ENCODE results near the gene FSD2.
"Not testable (repeated sequence)": the region's sequence is repeated elsewhere in the genome, so short reads cannot be mapped to it uniquely, and the experiment has no call there.

DNA sequence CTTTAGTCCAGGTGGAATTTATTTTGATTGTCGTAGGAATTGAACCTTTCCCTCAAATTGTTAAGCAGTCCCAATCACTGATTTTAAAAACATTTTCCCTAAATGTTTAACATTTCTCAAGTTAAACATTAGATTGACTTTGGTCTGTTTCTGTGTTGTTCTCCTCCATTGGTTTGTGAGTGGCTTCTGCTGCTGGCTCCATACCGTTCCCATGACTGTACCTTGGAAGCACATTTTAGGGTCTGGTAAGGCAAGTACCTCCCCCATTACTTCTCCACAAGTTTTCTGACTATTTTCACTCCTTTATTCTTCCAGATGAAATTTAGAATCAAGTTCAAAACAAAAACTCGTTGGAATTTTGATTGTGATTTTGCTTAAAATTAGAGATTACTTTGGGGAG lies 15.5 kb upstream of the FSD2 start:
- TF ChIP-seq, protein P1, sequence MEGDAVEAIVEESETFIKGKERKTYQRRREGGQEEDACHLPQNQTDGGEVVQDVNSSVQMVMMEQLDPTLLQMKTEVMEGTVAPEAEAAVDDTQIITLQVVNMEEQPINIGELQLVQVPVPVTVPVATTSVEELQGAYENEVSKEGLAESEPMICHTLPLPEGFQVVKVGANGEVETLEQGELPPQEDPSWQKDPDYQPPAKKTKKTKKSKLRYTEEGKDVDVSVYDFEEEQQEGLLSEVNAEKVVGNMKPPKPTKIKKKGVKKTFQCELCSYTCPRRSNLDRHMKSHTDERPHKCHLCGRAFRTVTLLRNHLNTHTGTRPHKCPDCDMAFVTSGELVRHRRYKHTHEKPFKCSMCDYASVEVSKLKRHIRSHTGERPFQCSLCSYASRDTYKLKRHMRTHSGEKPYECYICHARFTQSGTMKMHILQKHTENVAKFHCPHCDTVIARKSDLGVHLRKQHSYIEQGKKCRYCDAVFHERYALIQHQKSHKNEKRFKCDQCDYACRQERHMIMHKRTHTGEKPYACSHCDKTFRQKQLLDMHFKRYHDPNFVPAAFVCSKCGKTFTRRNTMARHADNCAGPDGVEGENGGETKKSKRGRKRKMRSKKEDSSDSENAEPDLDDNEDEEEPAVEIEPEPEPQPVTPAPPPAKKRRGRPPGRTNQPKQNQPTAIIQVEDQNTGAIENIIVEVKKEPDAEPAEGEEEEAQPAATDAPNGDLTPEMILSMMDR (IDR thresholded peaks at IDR 0.05): not testable (repeated sequence)
- TF ChIP-seq POLR2A (IDR thresholded peaks at IDR 0.05): not testable (repeated sequence)

All from thyroid gland (tissue), 4 donors.